CD4-positive, alpha-beta T cell treated with Interleukin-2 at 100 ng/mL for 4 hours (primary cell): ENCODE data around the gene RALBP1.

Experiments used
- DNase-seq: peaks from one replicate; pipeline ENCODE4 v3.0.0-alpha.2; 2020; ENCODE audit warnings: low spot score

The RALBP1 gene

GRCh38 chr18:9507565-9508088 is 32.3 kb downstream of the RALBP1 start:
- no peak for DNase-seq

DNA sequence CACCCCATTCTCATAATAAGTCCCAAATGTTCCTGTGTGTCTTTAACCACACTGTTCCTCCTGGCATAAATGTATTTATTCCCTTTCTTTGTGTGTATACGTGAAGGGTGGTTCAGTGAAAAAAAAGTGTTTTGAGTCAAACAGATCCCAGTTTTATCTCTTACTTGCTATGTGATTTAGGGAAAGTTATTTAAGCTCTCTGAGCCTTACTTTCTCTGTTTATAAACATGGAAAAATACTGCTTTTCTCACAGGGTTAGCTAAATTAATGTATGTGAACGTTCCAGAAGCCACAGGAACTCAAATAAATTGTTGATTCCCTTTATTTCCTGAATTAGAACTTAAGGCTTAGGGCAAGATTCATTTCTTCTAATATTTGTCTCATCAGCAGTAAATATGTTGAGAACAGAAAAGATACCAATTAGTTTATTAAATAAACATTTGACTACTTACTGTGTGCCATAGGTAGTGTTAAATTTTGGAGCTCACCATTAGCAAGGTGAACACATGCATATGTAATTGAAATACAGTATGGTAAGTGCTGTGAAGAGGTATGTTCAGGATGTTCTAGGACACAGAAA is 33.2 kb downstream of the RALBP1 start:
- DNase-seq: no peak

DNA sequence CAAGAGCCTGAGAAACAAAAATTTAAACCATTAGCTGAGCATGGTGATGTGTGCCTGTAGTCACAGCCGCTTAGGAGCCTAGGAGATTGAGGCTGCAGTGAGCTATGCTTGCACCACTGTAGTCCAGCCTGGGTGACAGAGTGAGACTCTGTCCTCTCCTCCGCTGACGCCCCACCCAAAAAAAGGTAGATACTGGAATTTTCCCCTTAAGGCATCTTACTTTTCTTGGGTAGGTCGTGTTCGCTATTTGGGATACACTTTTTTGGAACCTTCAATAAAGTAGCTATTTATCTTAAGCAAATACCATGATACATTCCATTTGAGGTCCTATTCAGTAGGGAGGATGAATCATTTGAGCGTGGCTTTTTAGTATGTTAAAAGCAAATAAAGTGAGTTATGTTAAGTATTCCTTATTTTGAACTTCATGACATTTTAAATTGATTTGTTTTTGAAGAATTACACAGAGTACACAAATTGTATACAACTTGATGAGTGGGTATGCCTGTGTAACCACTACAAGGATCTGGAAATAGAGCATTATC is 38.7 kb downstream of the RALBP1 start:
- DNase-seq: no peak

DNA sequence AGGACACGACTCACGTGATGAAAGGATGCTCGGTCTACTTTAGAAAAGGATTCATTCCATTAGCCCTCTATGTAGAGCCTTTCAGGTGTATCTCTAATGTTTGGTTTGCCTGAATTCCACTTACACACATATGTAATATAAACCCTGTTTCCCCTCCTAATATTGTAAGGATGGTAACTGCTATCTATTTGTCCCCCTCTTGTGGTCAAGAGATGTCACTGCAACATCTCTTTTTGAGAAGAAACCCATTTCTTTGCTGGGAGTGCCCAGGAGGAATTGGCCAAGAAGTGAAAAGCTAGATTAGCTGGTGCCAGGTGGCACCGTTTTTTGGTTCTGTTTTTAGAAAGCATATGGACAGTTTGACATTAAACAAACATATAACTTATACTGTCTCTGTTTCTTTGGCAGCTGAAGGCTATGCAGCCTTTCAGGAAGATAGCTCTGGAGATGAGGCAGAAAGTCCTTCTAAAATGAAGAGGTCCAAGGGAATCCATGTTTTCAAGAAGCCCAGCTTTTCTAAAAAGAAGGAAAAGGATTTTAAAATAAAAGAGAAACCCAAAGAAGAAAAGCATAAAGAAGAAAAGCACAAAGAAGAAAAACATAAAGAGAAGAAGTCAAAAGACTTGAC is 41.2 kb downstream of the RALBP1 start:
- DNase-seq: peak; percentile 56

DNA sequence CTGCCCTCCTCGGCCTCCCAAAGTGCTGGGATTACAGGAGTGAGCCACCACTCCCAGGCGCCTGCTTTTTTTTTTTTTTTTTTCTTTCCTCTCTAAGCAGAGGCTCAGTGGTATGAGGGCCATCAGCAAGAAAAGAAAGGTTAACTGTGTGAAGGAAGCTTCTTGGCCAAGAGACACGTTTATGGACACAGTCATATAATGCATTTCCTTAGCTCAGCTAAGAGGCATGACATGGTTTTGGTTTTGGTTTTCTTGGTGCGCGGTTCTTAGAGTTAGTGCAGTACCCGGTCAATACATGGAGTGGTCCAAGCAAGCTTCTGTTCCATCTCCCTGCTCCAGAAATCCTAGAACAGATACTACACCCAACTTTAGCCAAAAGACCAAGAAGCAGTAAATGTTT is 42.6 kb downstream of the RALBP1 start:
- no peak for DNase-seq

DNA sequence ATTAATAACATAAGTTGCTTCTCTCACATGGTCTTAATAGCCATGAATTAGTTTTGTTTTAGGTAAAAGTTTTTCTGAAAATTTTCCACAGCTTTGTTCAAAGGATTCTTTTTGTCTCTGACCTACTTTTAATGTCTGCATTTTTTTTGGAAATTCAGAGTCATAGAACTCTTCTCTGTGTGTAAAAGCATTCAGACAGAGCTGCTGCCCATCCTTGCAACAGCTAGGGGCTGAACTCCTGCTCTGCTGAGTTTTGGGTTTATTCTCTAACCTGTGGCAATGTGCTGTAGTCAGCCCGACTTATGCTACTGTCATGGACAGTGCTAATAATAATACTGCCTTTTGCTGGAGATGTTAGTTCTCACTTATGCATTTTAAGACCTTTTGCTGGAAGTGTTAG is 44.1 kb downstream of the RALBP1 start:
- DNase-seq: no peak

- no peak for DNase-seq
Observed at GRCh38 chr18:9520666-9521065, 45.4 kb downstream of the RALBP1 start.

DNA sequence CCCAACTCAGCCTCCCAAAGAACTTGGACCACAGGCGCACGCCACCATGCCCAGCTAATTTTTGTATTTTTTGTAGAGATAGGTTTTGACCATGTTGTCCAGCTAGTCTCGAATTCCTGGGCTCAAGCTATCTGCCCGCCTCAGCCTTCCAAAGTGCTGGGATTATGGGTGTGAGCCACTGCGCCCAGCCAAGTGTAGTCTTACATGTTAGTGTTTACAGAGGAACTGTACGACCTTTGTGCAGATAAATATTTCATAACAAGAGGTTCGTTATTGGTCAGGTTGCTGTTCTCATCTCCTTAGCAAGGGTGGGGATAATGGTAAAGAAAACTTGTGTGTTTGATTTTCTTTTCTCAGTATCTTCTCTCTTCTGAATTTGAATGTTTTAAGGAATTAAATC is 46.5 kb downstream of the RALBP1 start:
- DNase-seq: no peak

DNA sequence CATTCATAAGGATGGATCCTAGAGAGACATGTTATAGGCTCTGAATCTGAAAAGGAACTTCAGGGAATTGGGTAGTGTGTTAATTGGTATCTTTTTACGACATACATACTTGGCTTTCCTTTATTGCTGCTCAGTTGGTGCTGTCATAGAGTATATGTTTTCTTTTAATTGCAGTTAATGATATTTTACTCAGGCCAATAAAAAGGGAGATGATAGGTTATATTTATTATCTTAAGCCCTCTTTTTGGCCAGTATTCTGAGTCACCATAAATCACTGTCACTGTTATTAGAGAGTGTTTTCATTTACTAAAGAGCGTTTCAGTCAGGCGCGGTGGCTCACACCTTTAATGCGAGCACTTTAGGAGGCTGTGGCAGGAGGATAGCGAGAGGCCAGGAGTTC is 47.6 kb downstream of the RALBP1 start:
- DNase-seq: no peak

DNA sequence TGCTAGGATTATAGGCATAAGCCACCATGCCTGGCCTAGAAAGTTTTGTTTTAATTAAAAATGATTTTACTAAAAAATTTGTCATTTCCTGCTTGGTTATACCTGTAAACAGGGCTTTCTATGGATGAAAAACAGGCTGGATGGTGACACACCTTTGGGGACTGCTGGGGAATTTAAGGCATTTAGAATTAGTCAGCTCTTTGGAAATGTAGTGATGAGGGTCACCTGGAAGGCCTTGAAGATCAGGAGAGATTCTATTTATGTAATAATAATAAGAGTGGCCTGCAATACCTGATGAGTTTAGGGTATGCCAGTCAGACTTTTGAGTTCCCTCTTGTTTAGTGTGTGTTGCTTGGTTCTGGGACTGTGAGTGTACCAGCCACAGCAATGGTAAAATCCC is 51.1 kb downstream of the RALBP1 start:
- DNase-seq: no peak

- DNase-seq: no peak
Observed at GRCh38 chr18:9530226-9531009, 55.1 kb downstream of the RALBP1 start.

DNA sequence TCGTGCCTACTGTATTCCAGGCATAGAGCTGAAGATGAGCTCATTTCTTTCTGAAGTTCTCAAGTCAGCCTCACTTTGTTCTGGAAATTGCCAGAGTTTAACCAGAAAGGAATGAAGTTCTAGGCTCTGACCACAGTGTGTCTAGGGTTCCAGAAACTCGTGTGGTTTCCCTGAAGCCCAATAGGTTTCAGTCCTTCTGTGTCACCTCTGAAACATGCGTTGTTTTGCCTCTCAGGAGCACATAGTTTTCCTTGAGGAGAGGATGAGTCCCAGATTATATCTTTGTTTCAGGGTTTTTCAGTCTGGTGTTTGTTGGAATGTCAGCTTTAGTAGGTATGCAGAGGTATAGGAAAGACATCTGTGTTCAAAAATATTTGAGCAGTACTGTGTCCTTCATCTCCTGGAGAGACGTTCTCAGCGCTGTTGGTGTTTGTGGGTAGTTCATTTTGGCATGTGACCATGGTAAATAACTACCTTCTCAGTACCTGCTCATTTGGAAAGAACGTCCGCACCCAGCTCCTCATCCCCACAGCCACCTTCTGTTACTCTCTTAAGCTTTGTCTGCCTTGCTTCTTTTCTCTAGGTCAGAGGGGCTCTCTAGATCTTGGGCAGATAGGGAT is 56.6 kb downstream of the RALBP1 start:
- DNase-seq: no peak

- DNase-seq: no peak
Observed at GRCh38 chr18:9534844-9535243, 59.5 kb downstream of the RALBP1 start.

DNA sequence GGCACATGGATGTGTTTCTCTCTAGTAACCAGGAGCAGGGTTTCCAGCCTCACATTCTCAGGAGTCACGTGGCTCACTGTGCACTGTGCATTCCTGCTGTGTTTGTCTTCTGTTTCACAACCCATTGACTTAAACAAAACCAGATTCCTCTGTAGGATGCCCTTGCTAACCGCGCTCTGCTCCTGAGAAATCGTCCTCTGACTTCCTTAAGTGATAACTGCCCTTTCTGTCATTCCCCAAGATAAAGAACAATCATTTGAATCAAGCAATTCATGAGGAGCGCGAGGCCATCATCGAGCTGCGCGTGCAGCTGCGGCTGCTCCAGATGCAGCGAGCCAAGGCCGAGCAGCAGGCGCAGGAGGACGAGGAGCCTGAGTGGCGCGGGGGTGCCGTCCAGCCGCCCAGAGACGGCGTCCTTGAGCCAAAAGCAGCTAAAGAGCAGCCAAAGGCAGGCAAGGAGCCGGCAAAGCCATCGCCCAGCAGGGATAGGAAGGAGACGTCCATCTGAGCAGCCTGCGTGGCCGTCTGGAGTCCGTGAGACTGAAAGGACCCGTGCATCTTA is 60.2 kb downstream of the RALBP1 start:
- no peak for DNase-seq

GRCh38 chr18:9536354-9537152 is 61.2 kb downstream of the RALBP1 start:
- no peak for DNase-seq

DNA sequence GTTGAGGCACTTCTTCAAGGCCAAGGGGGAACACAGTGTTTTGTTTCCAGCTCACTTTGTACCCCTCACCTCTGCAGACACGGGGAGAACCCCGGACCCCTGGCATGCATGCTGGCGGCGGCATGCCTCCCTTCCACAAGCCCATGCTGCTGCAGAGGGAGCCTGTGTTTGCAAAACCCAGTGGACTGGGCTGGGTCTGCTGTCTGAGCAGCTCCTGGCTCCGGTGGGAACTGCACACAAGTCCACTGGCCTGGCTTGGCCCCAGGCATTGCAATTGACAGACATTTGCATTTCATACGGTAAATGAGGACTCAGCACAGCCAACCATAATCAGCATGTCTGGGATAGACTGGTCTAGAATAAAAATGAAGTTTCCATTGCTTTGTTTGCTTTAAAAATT is 62.4 kb downstream of the RALBP1 start:
- DNase-seq: no peak

DNA sequence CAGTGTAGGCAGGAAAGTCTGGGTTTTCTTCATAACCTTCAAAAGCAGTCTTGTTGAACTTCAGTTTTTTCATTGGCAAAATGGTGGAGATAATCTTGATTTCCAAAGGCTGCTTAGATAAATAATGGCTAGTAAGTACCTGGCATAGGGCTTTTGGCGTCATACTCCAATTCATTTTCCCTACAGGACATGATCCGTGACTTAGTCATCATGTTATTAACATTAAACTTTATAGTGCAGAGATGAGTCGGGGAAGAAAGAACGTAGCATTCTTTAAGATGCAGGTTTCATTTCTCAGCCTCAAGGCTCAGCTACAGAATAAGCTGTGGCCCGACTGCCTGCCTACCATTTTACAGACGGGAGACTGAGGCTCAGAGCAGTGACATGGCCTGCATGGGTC is 64.0 kb downstream of the RALBP1 start:
- no peak for DNase-seq

GRCh38 chr18:9539938-9540337 is 64.6 kb downstream of the RALBP1 start:
- no peak for DNase-seq

DNA sequence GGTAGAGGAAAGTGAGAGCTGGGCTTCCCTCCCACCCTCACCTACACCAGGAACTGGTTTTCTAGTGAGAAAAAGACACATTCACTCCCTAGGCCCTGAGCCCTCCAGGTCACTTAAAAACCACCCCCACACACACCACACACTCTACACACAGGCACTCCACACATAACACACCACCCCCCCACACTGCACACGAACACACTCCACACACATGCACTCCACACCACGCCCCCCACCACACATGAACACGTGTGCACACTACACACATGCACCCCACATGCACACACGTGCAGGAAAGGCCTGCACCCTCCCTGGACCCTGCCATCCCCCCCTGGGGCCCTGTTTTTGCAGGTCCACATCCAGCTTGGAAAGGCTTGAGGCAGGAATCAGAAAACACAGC is 67.6 kb downstream of the RALBP1 start:
- no peak for DNase-seq

DNA sequence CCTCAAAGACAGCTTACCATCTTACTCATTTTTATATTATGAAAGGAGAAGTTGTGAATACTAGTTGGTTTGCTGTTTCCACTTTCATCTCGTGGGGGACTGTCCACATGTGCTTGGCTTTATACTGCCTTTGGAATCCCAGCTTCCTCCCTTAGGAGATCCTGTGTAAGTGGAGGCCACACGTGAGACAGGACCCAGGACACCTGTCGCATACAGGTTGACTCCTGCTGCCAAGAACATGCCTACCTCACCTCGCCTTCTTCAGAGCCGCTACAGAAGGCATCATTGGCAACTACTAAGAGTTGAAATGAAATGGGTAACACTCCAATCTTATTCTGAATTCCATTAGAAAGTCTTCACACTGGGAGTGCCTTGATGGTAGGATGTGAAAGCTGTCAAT is 69.7 kb downstream of the RALBP1 start:
- no peak for DNase-seq

DNA sequence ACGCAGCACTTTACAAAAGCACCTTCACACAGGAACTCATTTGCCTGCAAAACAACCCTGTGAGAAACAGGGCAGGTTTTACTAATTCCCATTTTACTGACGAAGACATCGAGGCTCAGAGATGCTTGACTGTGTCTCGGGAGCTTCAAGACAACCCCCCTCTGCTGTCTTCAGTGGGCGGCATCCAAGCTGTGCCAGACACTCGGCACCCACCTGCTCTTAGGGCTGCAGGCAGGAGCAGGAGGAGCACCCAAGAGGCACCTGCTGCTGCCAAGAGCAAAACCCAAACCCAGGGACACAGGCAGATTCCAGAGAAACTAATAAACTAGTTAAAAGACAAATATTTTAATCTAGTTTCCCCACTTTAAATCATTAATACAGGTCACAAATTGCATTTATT is 71.2 kb downstream of the RALBP1 start:
- DNase-seq: no peak
